Muscle layer of colon (tissue), 2 donors: Measurements from ENCODE around the gene CIT.

Experiments
- H3K27ac ChIP-seq: one replicate; pipeline ENCODE4 v1.7.0; 2013; ENCODE audit warnings: low read depth, mild to moderate bottlenecking, low read length, moderate library complexity
- H3K27me3 ChIP-seq, 2 donors: one replicate each; pipeline ENCODE4 v1.7.0; 2013; ENCODE audit warnings: low read length in 2 of 2, mild to moderate bottlenecking in 2 of 2; ENCODE audit not compliant: insufficient read depth in 2 of 2, control insufficient read depth in 1 of 2
- H3K36me3 ChIP-seq: one replicate; pipeline ENCODE4 v1.7.0; 2013; ENCODE audit warnings: mild to moderate bottlenecking, low read length; ENCODE audit not compliant: insufficient read depth
- H3K4me1 ChIP-seq: one replicate; pipeline ENCODE4 v1.7.0; 2013; ENCODE audit warnings: mild to moderate bottlenecking, low read length; ENCODE audit not compliant: insufficient read depth
- H3K4me3 ChIP-seq, 2 donors: one replicate each; pipeline ENCODE4 v1.7.0; 2013; ENCODE audit warnings: low read length in 2 of 2, low read depth in 1 of 2, mild to moderate bottlenecking in 1 of 2, moderate library complexity in 1 of 2
- H3K9ac ChIP-seq: one replicate; pipeline ENCODE4 v1.7.0; 2013; ENCODE audit warnings: low read length
- H3K9me3 ChIP-seq: one replicate; pipeline ENCODE4 v1.7.0; 2013; ENCODE audit warnings: mild to moderate bottlenecking, low read length
- donor health status: abdominal sarcoma.
- donor health status: Adenocarcinoma of cecum.

CIT gene

GRCh38 chr12:119692410-119692809 is 184.7 kb downstream of the CIT start:
- Histone ChIP-seq H3K9me3 (no peaks in the 10 kb centered on the region), H3K9ac (no peak overlapping the region), H3K4me3 (no peak overlapping the region), H3K27ac (no peak overlapping the region), H3K4me1 (peaks cover 10% of the 10 kb centered on the region), H3K27me3 (no peaks in the 10 kb centered on the region), H3K36me3 (no peaks in the 10 kb centered on the region)

GRCh38 chr12:119691202-119691810 is 185.8 kb downstream of the CIT start:
- no peaks in the 10 kb centered on the region for H3K9me3 ChIP-seq
- peaks cover 10% of the 10 kb centered on the region for H3K4me1 ChIP-seq
- no peak overlapping the region for H3K9ac ChIP-seq
- no peaks in the 10 kb centered on the region for H3K36me3 ChIP-seq
- H3K27ac ChIP-seq = no peak overlapping the region
- no peak overlapping the region for H3K4me3 ChIP-seq
- no peaks in the 10 kb centered on the region for H3K27me3 ChIP-seq

GRCh38 chr12:119689935-119690500 is 187.1 kb downstream of the CIT start:
- Histone ChIP-seq H3K27ac (no peak overlapping the region), H3K27me3 (no peaks in the 10 kb centered on the region), H3K9me3 (no peaks in the 10 kb centered on the region), H3K4me3 (no peak overlapping the region), H3K9ac (no peak overlapping the region), H3K4me1 (peaks cover 10% of the 10 kb centered on the region), H3K36me3 (no peaks in the 10 kb centered on the region)

GRCh38 chr12:119687879-119688278 is 189.2 kb downstream of the CIT start:
- H3K9me3 ChIP-seq = no peaks in the 10 kb centered on the region

GRCh38 chr12:119687406-119687805 is 189.7 kb downstream of the CIT start:
- no peak overlapping the region for H3K9ac ChIP-seq
- H3K4me1 ChIP-seq = peaks cover 3% of the 10 kb centered on the region
- H3K9me3 ChIP-seq = no peaks in the 10 kb centered on the region
- no peaks in the 10 kb centered on the region for H3K36me3 ChIP-seq
- H3K4me3 ChIP-seq = no peak overlapping the region
- H3K27me3 ChIP-seq = no peaks in the 10 kb centered on the region
- no peak overlapping the region for H3K27ac ChIP-seq

More at GRCh38 chr12:119687879-119688278, 189.2 kb downstream of the CIT start:
- no peaks in the 10 kb centered on the region for H3K36me3 ChIP-seq
- H3K9ac ChIP-seq = no peak overlapping the region
- H3K27ac ChIP-seq = no peak overlapping the region
- peaks cover 7% of the 10 kb centered on the region for H3K4me1 ChIP-seq
- no peak overlapping the region for H3K4me3 ChIP-seq
- H3K27me3 ChIP-seq = no peaks in the 10 kb centered on the region

GRCh38 chr12:119686776-119687175 is 190.3 kb downstream of the CIT start:
- no peaks in the 10 kb centered on the region for H3K4me1 ChIP-seq
- H3K27ac ChIP-seq = no peak overlapping the region
- no peaks in the 10 kb centered on the region for H3K27me3 ChIP-seq
- no peak overlapping the region for H3K9ac ChIP-seq
- no peaks in the 10 kb centered on the region for H3K9me3 ChIP-seq
- no peak overlapping the region for H3K4me3 ChIP-seq
- H3K36me3 ChIP-seq = no peaks in the 10 kb centered on the region

GRCh38 chr12:119686355-119686754 is 190.8 kb downstream of the CIT start:
- Histone ChIP-seq H3K4me1 (no peaks in the 10 kb centered on the region), H3K9ac (no peak overlapping the region), H3K4me3 (no peak overlapping the region), H3K27ac (no peak overlapping the region), H3K9me3 (no peaks in the 10 kb centered on the region), H3K36me3 (peaks cover 3% of the 10 kb centered on the region), H3K27me3 (no peaks in the 10 kb centered on the region)

- Histone ChIP-seq H3K4me3 (no peak overlapping the region), H3K9me3 (no peaks in the 10 kb centered on the region), H3K27me3 (no peaks in the 10 kb centered on the region), H3K36me3 (peaks cover 12% of the 10 kb centered on the region), H3K27ac (no peak overlapping the region), H3K9ac (no peak overlapping the region), H3K4me1 (no peaks in the 10 kb centered on the region)
Observed at GRCh38 chr12:119685375-119685774, 191.7 kb downstream of the CIT start.

- Histone ChIP-seq H3K27me3 (no peaks in the 10 kb centered on the region), H3K27ac (no peak overlapping the region)
Observed at GRCh38 chr12:119684711-119685369, 192.3 kb downstream of the CIT start.

GRCh38 chr12:119683816-119684215 is 193.3 kb downstream of the CIT start:
- no peaks in the 10 kb centered on the region for H3K9me3 ChIP-seq
- peaks cover 25% of the 10 kb centered on the region for H3K36me3 ChIP-seq
- H3K27ac ChIP-seq = no peak overlapping the region
- H3K4me3 ChIP-seq = no peak overlapping the region
- no peaks in the 10 kb centered on the region for H3K27me3 ChIP-seq
- no peak overlapping the region for H3K9ac ChIP-seq
- H3K4me1 ChIP-seq = no peaks in the 10 kb centered on the region

More at GRCh38 chr12:119684711-119685369, 192.3 kb downstream of the CIT start:
- Histone ChIP-seq H3K9me3 (no peaks in the 10 kb centered on the region), H3K4me3 (no peak overlapping the region), H3K9ac (no peak overlapping the region), H3K36me3 (peaks cover 15% of the 10 kb centered on the region), H3K4me1 (no peaks in the 10 kb centered on the region)

GRCh38 chr12:119683413-119683812 is 193.7 kb downstream of the CIT start:
- H3K4me1 ChIP-seq = no peaks in the 10 kb centered on the region
- peaks cover 29% of the 10 kb centered on the region for H3K36me3 ChIP-seq
- H3K9ac ChIP-seq = no peak overlapping the region
- H3K9me3 ChIP-seq = no peaks in the 10 kb centered on the region
- H3K27me3 ChIP-seq = no peaks in the 10 kb centered on the region
- H3K4me3 ChIP-seq = no peak overlapping the region
- H3K27ac ChIP-seq = no peak overlapping the region
